Stimulated activated CD4-positive, alpha-beta T cell treated with anti-CD3 and anti-CD28 coated beads, Interleukin-4, amount 100 ng/mL, for 48 hours (primary cell): Measurements from ENCODE around the gene SREBF1.

Experiments used
- DNase-seq, 2 donors: peaks; one replicate each; pipeline ENCODE4 v3.0.0-alpha.2; 2020; ENCODE audit warnings: low read depth in 2 of 2

Gene SREBF1

GRCh38 chr17:17841601-17842025 lies 4.8 kb upstream of the SREBF1 start:
- no peak for DNase-seq

- no peak for DNase-seq
Measured at GRCh38 chr17:17840751-17841591, 4.2 kb upstream of the SREBF1 start.

GRCh38 chr17:17839791-17840707 lies 3.3 kb upstream of the SREBF1 start:
- peak; percentile 71 to 77 for DNase-seq

GRCh38 chr17:17837966-17838962 lies 1.5 kb upstream of the SREBF1 start:
- no peak for DNase-seq

GRCh38 chr17:17837380-17837821 lies 615 bp upstream of the SREBF1 start:
- no peak for DNase-seq

GRCh38 chr17:17836250-17836817 lies 452 bp downstream of the SREBF1 start:
- peak; percentile 97 for DNase-seq

- DNase-seq, result no peak
Measured at GRCh38 chr17:17835415-17836249, 1.2 kb downstream of the SREBF1 start.

GRCh38 chr17:17834974-17835373 lies 1.8 kb downstream of the SREBF1 start:
- no peak for DNase-seq

GRCh38 chr17:17833658-17834357 lies 3.0 kb downstream of the SREBF1 start:
- DNase-seq, result no peak

GRCh38 chr17:17832032-17832363 lies 4.8 kb downstream of the SREBF1 start:
- no peak for DNase-seq

- no peak for DNase-seq
Measured at GRCh38 chr17:17831208-17832031, 5.4 kb downstream of the SREBF1 start.

GRCh38 chr17:17830740-17831207 lies 6.0 kb downstream of the SREBF1 start:
- DNase-seq, result no peak

- no peak for DNase-seq
Measured at GRCh38 chr17:17830269-17830567, 6.6 kb downstream of the SREBF1 start.

GRCh38 chr17:17827826-17828621 lies 8.8 kb downstream of the SREBF1 start:
- DNase-seq, result no peak

- DNase-seq, result no peak
Measured at GRCh38 chr17:17826942-17827785, 9.6 kb downstream of the SREBF1 start.

GRCh38 chr17:17826342-17826713 lies 10.5 kb downstream of the SREBF1 start:
- DNase-seq, result no peak
